Stimulated activated CD8-positive, alpha-beta memory T cell treated with anti-CD3 and anti-CD28 coated beads, Interleukin-12 subunit alpha, Interleukin-12 subunit beta, amount 100 ng/mL, for 1 hour (primary cell): ENCODE results near the gene TEAD3.
"Not testable (repeated sequence)": the region's sequence is repeated elsewhere in the genome, so short reads cannot be mapped to it uniquely, and the experiment has no call there.

ENCODE experiments used
- DNase-seq: peaks from one replicate; pipeline ENCODE4 v3.0.0-alpha.2; 2020; ENCODE audit warnings: low read depth

TEAD3 gene

GRCh38 chr6:35451354-35452182, 45.3 kb downstream of the TEAD3 start:
- no peak for DNase-seq

- DNase-seq, result no peak
Observed at GRCh38 chr6:35449287-35449881, 47.5 kb downstream of the TEAD3 start.

- no peak for DNase-seq
Observed at GRCh38 chr6:35448191-35448590, 48.7 kb downstream of the TEAD3 start.

- DNase-seq, result no peak
Observed at GRCh38 chr6:35445691-35446090, 51.2 kb downstream of the TEAD3 start.

GRCh38 chr6:35443341-35444030, 53.4 kb downstream of the TEAD3 start:
- no peak for DNase-seq

GRCh38 chr6:35442693-35443092, 54.2 kb downstream of the TEAD3 start:
- DNase-seq, result no peak

GRCh38 chr6:35441642-35442041, 55.2 kb downstream of the TEAD3 start:
- no peak for DNase-seq

GRCh38 chr6:35441205-35441604, 55.7 kb downstream of the TEAD3 start:
- no peak for DNase-seq

GRCh38 chr6:35439308-35439707, 57.6 kb downstream of the TEAD3 start:
- no peak for DNase-seq

GRCh38 chr6:35438378-35439065, 58.4 kb downstream of the TEAD3 start:
- not testable (repeated sequence) for DNase-seq

GRCh38 chr6:35436071-35436857, 60.6 kb downstream of the TEAD3 start:
- DNase-seq, result no peak

- DNase-seq, result no peak
Observed at GRCh38 chr6:35435074-35435837, 61.6 kb downstream of the TEAD3 start.

GRCh38 chr6:35432702-35433101, 64.2 kb downstream of the TEAD3 start:
- not testable (repeated sequence) for DNase-seq

GRCh38 chr6:35432291-35432690, 64.6 kb downstream of the TEAD3 start:
- DNase-seq, result no peak

- no peak for DNase-seq
Observed at GRCh38 chr6:35429463-35429862, 67.4 kb downstream of the TEAD3 start.

- no peak for DNase-seq
Observed at GRCh38 chr6:35428421-35429149, 68.3 kb downstream of the TEAD3 start.

GRCh38 chr6:35427851-35428321, 69.0 kb downstream of the TEAD3 start:
- DNase-seq, result no peak

GRCh38 chr6:35427435-35427834, 69.4 kb downstream of the TEAD3 start:
- no peak for DNase-seq

GRCh38 chr6:35426074-35426473, 70.8 kb downstream of the TEAD3 start:
- no peak for DNase-seq

- no peak for DNase-seq
Observed at GRCh38 chr6:35425284-35425683, 71.6 kb downstream of the TEAD3 start.
